GM13977 (cell line): Measurements from ENCODE around the gene MICB.
"Not testable (repeated sequence)": the region's sequence is repeated elsewhere in the genome, so short reads cannot be mapped to it uniquely, and the experiment has no call there.

Source experiments
- DNase-seq: peaks from one replicate; pipeline ENCODE4 v3.0.0; 2012; ENCODE audit warnings: low spot score
- in situ Hi-C: fragments of 300-500 bp; cut with MboI; formaldehyde crosslinking; loops from one replicate; pipeline ENCODE4 v1.12.0; 2022; ENCODE audit warnings: low sequenced_read_pairs, low pct_unique_long_range_greater_than_20kb, mixed read lengths, inconsistent platforms; ENCODE audit not compliant: unreplicated experiment
- TF ChIP-seq, protein P1 (sequence below): IDR thresholded peaks from 2 replicates; pipeline ENCODE4 v1.5.1; 2012; ENCODE audit warnings: mild to moderate bottlenecking, control low read depth; ENCODE audit not compliant: insufficient read depth; ENCODE audit errors: extremely low read depth, missing control alignments

MICB gene

GRCh38 chr6:31489086-31489485 lies 8.9 kb upstream of the MICB start:
- no peak for DNase-seq
- in situ Hi-C loops: no loop called here
- TF ChIP-seq, protein P1, sequence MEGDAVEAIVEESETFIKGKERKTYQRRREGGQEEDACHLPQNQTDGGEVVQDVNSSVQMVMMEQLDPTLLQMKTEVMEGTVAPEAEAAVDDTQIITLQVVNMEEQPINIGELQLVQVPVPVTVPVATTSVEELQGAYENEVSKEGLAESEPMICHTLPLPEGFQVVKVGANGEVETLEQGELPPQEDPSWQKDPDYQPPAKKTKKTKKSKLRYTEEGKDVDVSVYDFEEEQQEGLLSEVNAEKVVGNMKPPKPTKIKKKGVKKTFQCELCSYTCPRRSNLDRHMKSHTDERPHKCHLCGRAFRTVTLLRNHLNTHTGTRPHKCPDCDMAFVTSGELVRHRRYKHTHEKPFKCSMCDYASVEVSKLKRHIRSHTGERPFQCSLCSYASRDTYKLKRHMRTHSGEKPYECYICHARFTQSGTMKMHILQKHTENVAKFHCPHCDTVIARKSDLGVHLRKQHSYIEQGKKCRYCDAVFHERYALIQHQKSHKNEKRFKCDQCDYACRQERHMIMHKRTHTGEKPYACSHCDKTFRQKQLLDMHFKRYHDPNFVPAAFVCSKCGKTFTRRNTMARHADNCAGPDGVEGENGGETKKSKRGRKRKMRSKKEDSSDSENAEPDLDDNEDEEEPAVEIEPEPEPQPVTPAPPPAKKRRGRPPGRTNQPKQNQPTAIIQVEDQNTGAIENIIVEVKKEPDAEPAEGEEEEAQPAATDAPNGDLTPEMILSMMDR: no peak

DNA sequence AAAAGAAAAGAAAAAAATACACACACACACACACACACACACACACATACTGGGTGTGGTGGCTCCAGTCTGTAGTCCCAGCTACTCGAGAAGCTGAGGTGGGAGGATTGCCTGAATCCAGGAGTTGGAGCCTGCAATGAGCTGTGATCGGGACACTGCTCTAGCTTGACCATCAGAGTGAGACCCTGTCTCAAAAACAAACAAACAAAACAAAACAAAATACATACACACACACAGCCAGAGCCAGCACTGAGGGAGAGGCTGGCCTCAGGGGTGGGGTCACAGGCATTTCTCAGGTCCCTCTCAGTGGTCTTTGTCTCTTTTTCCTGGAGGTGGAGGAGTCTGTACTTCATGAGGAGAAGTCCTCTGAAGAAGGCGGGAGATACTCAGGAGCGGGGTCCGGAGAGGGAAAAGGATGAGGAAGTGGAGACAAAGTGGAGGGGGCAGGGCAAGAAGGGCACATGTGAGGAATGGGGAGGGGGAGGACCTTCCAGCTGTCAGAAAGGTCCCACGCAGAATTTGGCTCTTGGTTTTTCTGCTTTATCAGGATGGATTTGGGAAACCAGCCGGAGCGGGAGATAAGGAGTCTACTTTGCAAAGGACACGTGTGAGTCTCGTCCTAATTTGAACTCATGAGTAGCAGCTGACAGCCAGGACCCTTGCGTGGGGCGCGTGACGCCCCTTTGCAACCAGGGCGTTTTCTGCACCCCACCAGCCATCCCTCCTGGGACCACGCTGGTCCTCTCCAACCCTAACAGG lies 7.7 kb upstream of the MICB start:
- in situ Hi-C loops: no loop called here
- no peak for DNase-seq
- TF ChIP-seq, protein P1: no peak

DNA sequence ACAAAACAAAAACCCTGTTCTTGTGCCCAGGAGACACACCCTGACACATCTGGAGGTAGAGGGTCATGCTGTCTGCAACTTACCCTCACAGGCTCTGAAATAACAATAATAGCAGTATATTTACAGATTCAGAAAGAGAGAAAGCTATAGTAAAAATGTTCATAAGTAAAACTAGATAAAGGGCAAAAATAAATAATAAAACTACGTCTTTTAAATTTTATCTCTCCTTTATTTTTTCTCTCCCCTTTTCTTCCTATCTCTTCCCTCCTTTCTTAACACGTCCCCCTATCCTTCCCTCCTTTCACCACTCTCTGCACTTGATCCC lies 4.4 kb upstream of the MICB start:
- DNase-seq, in situ Hi-C loops: not testable (repeated sequence)

- in situ Hi-C loops: no loop called here
- DNase-seq: peak; percentile 60
- TF ChIP-seq, protein P1: peak; percentile 77
Measured at GRCh38 chr6:31493875-31494694, 3.9 kb upstream of the MICB start.

DNA sequence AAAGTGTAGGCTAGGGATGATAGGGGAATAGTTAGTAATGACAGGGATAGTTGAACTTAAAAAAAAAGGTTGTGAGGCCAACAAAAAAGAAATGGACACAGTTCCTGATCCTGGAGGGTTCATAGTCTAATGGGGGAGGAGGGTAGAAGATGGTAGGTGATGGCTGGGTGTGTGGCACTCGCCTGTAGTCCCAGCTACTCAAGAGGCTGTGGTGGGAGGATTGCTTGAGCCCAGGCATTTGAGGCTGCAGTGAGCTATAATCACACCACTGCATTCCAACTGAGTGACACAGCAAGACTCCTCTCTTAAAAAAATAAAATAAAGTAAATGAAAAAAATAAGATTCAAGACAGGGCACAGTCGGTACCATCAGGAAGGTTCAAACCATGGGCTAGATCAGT lies 2.4 kb upstream of the MICB start:
- DNase-seq: no peak
- TF ChIP-seq, protein P1: no peak
- in situ Hi-C loops: no loop called here

DNA sequence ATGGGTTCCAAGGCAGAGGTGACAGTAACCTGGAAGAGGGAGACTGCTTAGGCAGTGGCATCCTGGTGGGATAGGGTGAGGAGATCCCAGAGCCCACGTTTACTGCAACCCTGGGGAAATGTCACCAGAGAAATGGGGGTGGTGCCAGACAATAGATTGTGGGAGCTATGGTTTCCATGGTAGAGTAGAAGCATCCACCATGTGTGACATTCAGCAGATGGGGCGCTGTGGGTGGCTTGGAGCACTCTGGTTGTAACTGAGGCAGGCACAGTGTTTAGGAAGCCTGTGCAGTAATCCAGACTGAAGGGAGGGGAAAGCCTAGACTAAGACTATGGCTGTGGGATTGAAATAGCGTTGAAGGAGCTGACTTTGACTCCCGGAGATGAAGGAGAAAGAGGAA lies 1.1 kb upstream of the MICB start:
- DNase-seq, in situ Hi-C loops: not testable (repeated sequence)

DNA sequence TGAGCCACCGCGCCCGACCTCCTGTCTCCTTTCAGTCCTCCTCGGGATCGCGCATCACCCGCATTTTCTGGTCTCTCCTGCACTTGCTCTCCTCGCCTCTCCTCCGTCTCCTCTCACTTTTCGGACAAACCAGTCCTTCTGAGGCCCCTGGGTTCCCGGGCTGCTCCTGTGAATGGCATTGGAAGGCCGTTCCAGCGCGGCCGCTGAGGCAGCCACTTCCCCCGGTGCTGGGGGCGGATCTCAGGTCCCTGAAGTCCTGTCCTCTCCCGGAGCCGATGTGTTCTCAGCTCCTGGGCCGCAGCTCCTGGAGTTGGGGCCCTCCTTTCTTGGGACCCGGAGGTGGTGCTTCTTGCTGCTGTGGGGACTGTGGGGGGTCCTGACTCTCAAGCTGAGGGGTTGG lies 803 bp downstream of the MICB start:
- no peak for DNase-seq
- in situ Hi-C loops: no loop called here
- TF ChIP-seq, protein P1: no peak

DNA sequence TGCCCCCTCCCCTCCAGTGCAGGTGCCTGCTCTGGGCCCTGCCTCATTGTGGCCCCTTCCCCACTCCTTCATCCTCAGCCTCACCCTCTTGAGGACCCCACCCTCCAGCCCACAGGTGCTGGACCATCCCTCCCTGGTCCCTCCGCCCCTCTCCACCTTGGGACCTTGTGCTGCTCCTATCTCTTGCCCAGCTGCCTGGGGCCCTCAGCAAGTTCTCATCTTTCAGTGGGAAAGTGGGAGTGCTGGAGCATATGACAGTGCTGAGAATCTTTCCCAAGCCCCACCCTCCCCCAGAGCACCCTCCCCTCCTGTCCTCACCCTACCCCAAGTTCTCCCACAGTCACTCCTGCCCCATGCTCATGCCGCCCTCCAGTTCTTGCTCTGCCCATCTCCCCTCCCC lies 1.7 kb downstream of the MICB start:
- in situ Hi-C loops, DNase-seq: not testable (repeated sequence)
